Stimulated activated CD4-positive, alpha-beta T cell treated with anti-CD3 and anti-CD28 coated beads, Interleukin-15, amount 100 ng/mL, for 24 hours (primary cell): Measurements from ENCODE around the gene MAGEC1.
"Not testable (repeated sequence)": the region's sequence is repeated elsewhere in the genome, so short reads cannot be mapped to it uniquely, and the experiment has no call there.

ENCODE experiments used
- DNase-seq: peaks from one replicate; pipeline ENCODE4 v3.0.0-alpha.2; 2020

MAGEC1 gene

GRCh38 chrX:141903400-141904155 lies at the start of gene MAGEC1:
Gene MAGEC1 (plus strand): TSS chrX:141903894. CDS start chrX:141905073, 1,179 bp downstream.
- DNase-seq: no peak

GRCh38 chrX:141857479-141857878 lies 46.2 kb upstream of the MAGEC1 start:
- no peak for DNase-seq

- no peak for DNase-seq
These were observed 24.1 kb upstream of the MAGEC1 start for GRCh38 chrX:141879616-141880015.

- not testable (repeated sequence) for DNase-seq
These were observed 14.9 kb upstream of the MAGEC1 start for GRCh38 chrX:141888811-141889210.

GRCh38 chrX:141894733-141895132 lies 9.0 kb upstream of the MAGEC1 start:
- no peak for DNase-seq

GRCh38 chrX:141897690-141898089 lies 6.0 kb upstream of the MAGEC1 start:
- DNase-seq: no peak

- no peak for DNase-seq
These were observed 1.3 kb upstream of the MAGEC1 start for GRCh38 chrX:141902366-141902765.

- DNase-seq: no peak
These were observed 568 bp downstream of the MAGEC1 start for GRCh38 chrX:141904262-141904661.

- no peak for DNase-seq
These were observed 14.1 kb downstream of the MAGEC1 start for GRCh38 chrX:141917801-141918200.

GRCh38 chrX:141924293-141924692 lies 20.6 kb downstream of the MAGEC1 start:
- no peak for DNase-seq

- no peak for DNase-seq
These were observed 24.7 kb downstream of the MAGEC1 start for GRCh38 chrX:141928432-141928831.

GRCh38 chrX:141934059-141934641 lies 30.5 kb downstream of the MAGEC1 start:
- DNase-seq: no peak

GRCh38 chrX:141935645-141936044 lies 32.0 kb downstream of the MAGEC1 start:
- no peak for DNase-seq

- no peak for DNase-seq
These were observed 32.4 kb downstream of the MAGEC1 start for GRCh38 chrX:141936080-141936479.

GRCh38 chrX:141941234-141941633 lies 37.5 kb downstream of the MAGEC1 start:
- DNase-seq: no peak

- DNase-seq: no peak
These were observed 41.7 kb downstream of the MAGEC1 start for GRCh38 chrX:141945426-141945825.

- DNase-seq: no peak
These were observed 43.7 kb downstream of the MAGEC1 start for GRCh38 chrX:141947350-141947749.

- no peak for DNase-seq
These were observed 48.9 kb downstream of the MAGEC1 start for GRCh38 chrX:141952603-141953002.

GRCh38 chrX:141958675-141959074 lies 55.0 kb downstream of the MAGEC1 start:
- no peak for DNase-seq
